CD4-positive, alpha-beta memory T cell (primary cell): ENCODE results near the gene MFRP. TPM values are rescaled to one million over a fixed set of nuclear protein-coding genes. Genes with fewer than 3 reads are reported as not detected.

ENCODE experiments used
- CTCF ChIA-PET: fragments of 350-600 bp; sonication (Branson Sonifier 250); formaldehyde crosslinking; loops from one replicate; lab custom pipeline; 2021; ENCODE audit warnings: inconsistent platforms; ENCODE audit not compliant: partially characterized antibody; lab: Charles Lee
- POLR2A ChIA-PET: fragments of 350-600 bp; sonication (Branson Sonifier 250); formaldehyde crosslinking; loops from one replicate; lab custom pipeline; 2021; ENCODE audit not compliant: partially characterized antibody; lab: Charles Lee
- DNase-seq, 5 donors: peaks; one replicate each; pipeline versions ENCODE4 v3.0.0 to v3.0.0-alpha.2; 2020 to 2022; ENCODE audit warnings: mixed read lengths in 1 of 5
- H3K27ac ChIP-seq: one replicate; pipeline ENCODE4 v1.7.0; 2013; ENCODE audit warnings: low read depth, low read length
- H3K27me3 ChIP-seq: 2 replicates; pipeline ENCODE4 v1.7.0; 2013; ENCODE audit warnings: mild to moderate bottlenecking, low read length, moderate library complexity; ENCODE audit not compliant: insufficient read depth
- H3K36me3 ChIP-seq: 2 replicates; pipeline ENCODE4 v1.7.0; 2013; ENCODE audit warnings: mild to moderate bottlenecking, low read length, moderate library complexity; ENCODE audit not compliant: insufficient read depth
- H3K4me1 ChIP-seq: 2 replicates; pipeline ENCODE4 v1.7.0; 2013; ENCODE audit warnings: mild to moderate bottlenecking, low read length, moderate library complexity; ENCODE audit not compliant: insufficient read depth
- H3K4me3 ChIP-seq, 2 donors: one replicate each; pipeline ENCODE4 v1.7.0; 2013; ENCODE audit warnings: low read length in 2 of 2, mild to moderate bottlenecking in 1 of 2
- H3K9me3 ChIP-seq, 2 donors: one replicate each; pipeline ENCODE4 v1.7.0; 2013; ENCODE audit warnings: low read length in 2 of 2, control low read depth in 1 of 2; ENCODE audit not compliant: control insufficient read depth in 1 of 2
- H3K27ac Mint-ChIP-seq, 7 donors: one replicate each; pipeline ENCODE4 v1.8.0; 2020 to 2021; ENCODE audit warnings: mixed read lengths in 7 of 7, mild to moderate bottlenecking in 6 of 7, inconsistent platforms in 3 of 7, moderate library complexity in 3 of 7
- H3K27me3 Mint-ChIP-seq, 2 donors: one replicate each; pipeline ENCODE4 v1.8.0; 2020 to 2021; ENCODE audit warnings: mixed read lengths in 2 of 2
- H3K36me3 Mint-ChIP-seq, 2 donors: one replicate each; pipeline ENCODE4 v1.8.0; 2020 to 2021; ENCODE audit warnings: mixed read lengths in 2 of 2, inconsistent platforms in 1 of 2, mild to moderate bottlenecking in 1 of 2
- H3K4me1 Mint-ChIP-seq, 4 donors: one replicate each; pipeline ENCODE4 v1.8.0; 2020 to 2021; ENCODE audit warnings: mixed read lengths in 4 of 4, mild to moderate bottlenecking in 1 of 4
- H3K4me3 Mint-ChIP-seq, 8 donors: one replicate each; pipeline ENCODE4 v1.8.0; 2020 to 2021; ENCODE audit warnings: mixed read lengths in 8 of 8, mild to moderate bottlenecking in 7 of 8, moderate library complexity in 6 of 8, inconsistent platforms in 3 of 8
- H3K9me3 Mint-ChIP-seq, 8 donors: one replicate each; pipeline ENCODE4 v1.8.0; 2020 to 2021; ENCODE audit warnings: mixed read lengths in 8 of 8, mild to moderate bottlenecking in 5 of 8, inconsistent platforms in 3 of 8, moderate library complexity in 1 of 8
- intact Hi-C: fragments of 100-400 bp; cut with micrococcal nuclease; formaldehyde crosslinking; loops from one replicate; pipeline ENCODE4 v1.15.1; 2023
- polyA plus RNA-seq, 2 donors: library from polyadenylated mRNA; unstranded; fragments of 300-500 nt; fragmentation: Illumina TruSeq; gene quantifications; one replicate each; pipeline ENCODE4 v1.2.3, GENCODE V29; 2021
- total RNA-seq, 2 experiments: library from RNA; stranded (reverse); gene quantifications; one replicate each; pipeline ENCODE4 v1.2.3, GENCODE V29; 2021

MFRP gene
- total and polyA plus RNA-seq, 4 experiments from 2014 or later, result not detected

GRCh38 chr11:119373059-119373920 lies 26.8 kb upstream of the MFRP start:
- Histone ChIP-seq H3K4me1 (peaks cover 24% of the 10 kb centered on the region), H3K27ac (no peak overlapping the region), H3K36me3 (no peaks in the 10 kb centered on the region), H3K9me3 (no peaks in the 10 kb centered on the region), H3K4me3 (no peak overlapping the region), H3K27me3 (peaks cover 4% of the 10 kb centered on the region)
- Mint-ChIP-seq H3K27me3 (peaks cover 0 to 12% of the 10 kb centered on the region in 2 donors), H3K4me1 (peaks cover 7 to 20% (median 13%) of the 10 kb centered on the region in 4 donors), H3K4me3 (no peak overlapping the region), H3K27ac (peak overlapping the region in 2 of 7 donors; percentile 29), H3K9me3 (no peaks in the 10 kb centered on the region), H3K36me3 (no peaks in the 10 kb centered on the region)
- intact Hi-C loops, result no loop called here
- no peak for DNase-seq
- POLR2A ChIA-PET, result no interaction called here
- CTCF ChIA-PET, result interaction anchor here (1.1 to 13.9 kb wide), 6 partner anchors 8 to 50 kb away, joined by 3 to 179 read pairs (median 6); partner anchors contain the start of gene USP2

DNA sequence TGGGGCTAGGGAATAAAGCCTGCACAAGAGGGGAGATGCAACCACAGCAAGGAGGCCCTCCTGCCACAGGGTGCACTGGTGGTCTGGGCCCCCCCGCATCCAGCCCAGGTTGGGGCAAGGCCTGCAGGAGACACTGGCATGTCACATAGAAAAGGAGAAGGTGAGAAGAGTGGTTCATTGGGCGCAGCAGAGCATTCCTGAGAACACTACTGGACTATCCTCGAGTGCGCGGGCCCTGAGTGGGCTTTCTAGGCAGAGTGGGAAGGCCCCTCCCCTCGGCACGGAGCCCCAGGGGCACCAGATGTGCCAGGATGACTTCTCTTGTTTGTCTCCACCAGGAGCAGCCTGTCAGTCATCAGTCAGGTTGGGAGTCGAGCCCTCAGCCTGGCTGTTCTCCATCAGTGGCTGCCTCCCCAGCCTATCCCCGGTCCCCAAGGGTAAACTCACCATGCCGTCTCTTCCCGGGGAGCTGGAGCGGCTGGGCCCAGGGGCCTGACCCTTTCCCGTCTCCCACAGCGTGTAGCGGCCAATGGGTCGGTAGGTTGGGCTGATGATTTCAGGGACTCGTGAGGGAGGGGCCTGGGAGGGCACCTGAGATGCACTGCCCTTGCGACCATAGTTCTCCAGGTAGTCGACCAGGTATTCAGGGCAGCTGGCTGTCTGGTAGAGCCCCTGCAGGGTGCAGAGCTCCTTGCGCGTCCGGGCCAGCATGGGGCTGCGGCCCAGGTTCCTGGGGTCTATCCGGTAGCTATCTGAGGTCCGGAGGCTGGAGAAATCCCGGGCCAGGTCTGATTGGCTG lies 26.0 kb upstream of the MFRP start:
- POLR2A ChIA-PET, result no interaction called here
- intact Hi-C loops, result no loop called here

DNA sequence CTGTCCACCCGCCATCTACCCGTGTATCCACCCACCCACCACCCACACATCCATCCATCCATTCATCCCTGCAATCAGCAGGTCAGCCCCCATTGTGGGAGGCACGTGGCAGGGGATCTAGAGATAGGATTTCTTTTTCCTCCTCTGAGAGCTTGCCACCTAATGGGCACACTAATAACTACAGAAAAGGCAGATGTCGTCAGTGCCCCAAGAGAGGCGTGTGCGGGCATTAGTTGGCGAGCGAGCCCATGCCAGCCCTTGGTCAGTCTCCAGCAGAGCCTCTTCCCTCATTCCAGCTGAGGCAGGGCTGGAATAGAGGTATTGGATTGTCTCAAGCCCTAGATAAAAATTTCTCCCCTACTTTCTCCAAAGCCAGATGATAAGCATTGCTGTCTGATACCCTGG lies 25.3 kb upstream of the MFRP start:
- Histone ChIP-seq H3K27ac (no peak overlapping the region), H3K36me3 (no peaks in the 10 kb centered on the region), H3K4me3 (no peak overlapping the region), H3K27me3 (peaks cover 7% of the 10 kb centered on the region), H3K9me3 (no peaks in the 10 kb centered on the region), H3K4me1 (peaks cover 24% of the 10 kb centered on the region)
- Mint-ChIP-seq H3K9me3 (no peaks in the 10 kb centered on the region), H3K36me3 (no peaks in the 10 kb centered on the region), H3K4me3 (no peak overlapping the region), H3K27me3 (peaks cover 10 to 23% of the 10 kb centered on the region in 2 donors), H3K4me1 (peaks cover 7 to 20% (median 13%) of the 10 kb centered on the region in 4 donors), H3K27ac (peak overlapping the region in 3 of 7 donors; percentile 23 to 63 (median 24))
- intact Hi-C loops, result no loop called here
- POLR2A ChIA-PET, result no interaction called here
- CTCF ChIA-PET, result interaction anchor here (1.6 to 2.0 kb wide), 3 partner anchors 9 to 33 kb away, joined by 4 to 17 read pairs (median 5); partner anchors contain the start of gene USP2
- DNase-seq, result no peak

More for the DNA sequence above, 26.0 kb upstream of the MFRP start:
- Mint-ChIP-seq H3K27me3 (peaks cover 4 to 17% of the 10 kb centered on the region in 2 donors), H3K36me3 (no peaks in the 10 kb centered on the region), H3K9me3 (no peaks in the 10 kb centered on the region), H3K4me3 (no peak overlapping the region), H3K27ac (no peak overlapping the region), H3K4me1 (peaks cover 7 to 20% (median 13%) of the 10 kb centered on the region in 4 donors)
- CTCF ChIA-PET, result interaction anchor here (1.4 to 13.9 kb wide), 5 partner anchors 9 to 49 kb away, joined by 4 to 179 read pairs (median 5); partner anchors contain the start of gene USP2
- no peaks in the 10 kb centered on the region for H3K9me3 ChIP-seq
- no peak for DNase-seq
- H3K4me3 ChIP-seq, result no peak overlapping the region
- peaks cover 24% of the 10 kb centered on the region for H3K4me1 ChIP-seq
- H3K36me3 ChIP-seq, result no peaks in the 10 kb centered on the region
- no peak overlapping the region for H3K27ac ChIP-seq
- peaks cover 7% of the 10 kb centered on the region for H3K27me3 ChIP-seq

GRCh38 chr11:119371067-119371601 lies 24.6 kb upstream of the MFRP start:
- POLR2A ChIA-PET, result no interaction called here
- no peak for DNase-seq
- Histone ChIP-seq H3K4me3 (no peak overlapping the region), H3K4me1 (peaks cover 24% of the 10 kb centered on the region), H3K27me3 (peaks cover 7% of the 10 kb centered on the region), H3K36me3 (no peaks in the 10 kb centered on the region), H3K27ac (no peak overlapping the region), H3K9me3 (no peaks in the 10 kb centered on the region)
- Mint-ChIP-seq H3K27ac (peak overlapping the region in 4 of 7 donors; percentile 31 to 81 (median 66)), H3K4me3 (no peak overlapping the region), H3K36me3 (no peaks in the 10 kb centered on the region), H3K4me1 (peaks cover 7 to 20% (median 13%) of the 10 kb centered on the region in 4 donors), H3K9me3 (no peaks in the 10 kb centered on the region), H3K27me3 (peaks cover 15 to 30% of the 10 kb centered on the region in 2 donors)
- CTCF ChIA-PET, result interaction anchor here (0.5 to 2.0 kb wide), 5 partner anchors 13 to 161 kb away, joined by 3 to 17 read pairs (median 5); no protein-coding TSS in a partner anchor
- intact Hi-C loops, result no loop called here

DNA sequence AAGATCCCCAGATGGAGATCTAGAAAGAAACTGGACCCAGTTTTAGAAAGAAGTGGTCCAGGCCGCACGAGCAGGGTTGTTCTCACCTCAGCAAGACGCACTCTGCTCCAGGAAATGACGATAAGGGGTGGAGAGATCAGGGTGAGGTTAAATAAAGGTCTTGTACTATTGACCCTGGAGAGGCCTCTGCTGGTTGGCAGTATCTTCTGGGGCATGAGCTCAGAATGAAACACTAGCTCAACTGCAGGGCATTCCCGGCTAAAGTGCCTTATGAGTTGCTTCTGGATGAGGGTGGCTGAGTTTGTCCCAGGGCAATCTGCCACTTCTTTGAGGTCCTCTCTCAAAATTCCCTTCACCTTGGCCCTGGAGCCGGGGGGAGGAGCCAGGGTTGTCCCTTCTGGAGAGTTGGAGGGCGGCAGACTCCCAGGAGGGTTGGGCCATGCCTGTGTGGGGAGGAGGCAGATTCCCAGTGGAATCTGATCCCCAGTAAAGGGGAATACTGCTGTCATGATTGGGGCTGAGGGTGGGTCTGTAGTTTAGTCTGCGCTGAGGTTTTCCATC lies 24.1 kb upstream of the MFRP start:
- Histone ChIP-seq H3K36me3 (no peaks in the 10 kb centered on the region), H3K4me1 (peaks cover 24% of the 10 kb centered on the region), H3K27me3 (peaks cover 7% of the 10 kb centered on the region), H3K27ac (no peak overlapping the region), H3K9me3 (no peaks in the 10 kb centered on the region), H3K4me3 (no peak overlapping the region)
- H3K4me1 Mint-ChIP-seq, result peaks cover 7 to 20% (median 13%) of the 10 kb centered on the region in 4 donors
- peak in 4 of 5 donors; percentile 28 to 63 (median 54) for DNase-seq
- H3K27ac Mint-ChIP-seq, result peak overlapping the region; percentile 25 to 80 (median 52)
- intact Hi-C loops, result no loop called here
- H3K4me3 Mint-ChIP-seq, result peak overlapping the region in 1 of 8 donors; percentile 45
- H3K27me3 Mint-ChIP-seq, result peaks cover 18 to 31% of the 10 kb centered on the region in 2 donors
- H3K36me3 Mint-ChIP-seq, result no peaks in the 10 kb centered on the region
- no peaks in the 10 kb centered on the region for H3K9me3 Mint-ChIP-seq
- ChIA-PET POLR2A (no interaction called here), CTCF (interaction anchor here (0.5 to 2.0 kb wide), 5 partner anchors 13 to 160 kb away, joined by 3 to 17 read pairs (median 5); no protein-coding TSS in a partner anchor)

- H3K36me3 Mint-ChIP-seq, result no peaks in the 10 kb centered on the region
- H3K4me3 Mint-ChIP-seq, result no peak overlapping the region
- no peaks in the 10 kb centered on the region for H3K9me3 Mint-ChIP-seq
- H3K4me3 ChIP-seq, result no peak overlapping the region
- H3K27ac Mint-ChIP-seq, result no peak overlapping the region
- ChIA-PET POLR2A (no interaction called here), CTCF (interaction anchor here (1.1 to 4.0 kb wide), 2 partner anchors 12 to 13 kb away, joined by 3 to 25 read pairs; partner anchors contain the start of gene USP2)
- peaks cover 20% of the 10 kb centered on the region for H3K27me3 ChIP-seq
- H3K27me3 Mint-ChIP-seq, result peaks cover 26 to 42% of the 10 kb centered on the region in 2 donors
- no peak overlapping the region for H3K27ac ChIP-seq
- H3K36me3 ChIP-seq, result no peaks in the 10 kb centered on the region
- no peaks in the 10 kb centered on the region for H3K9me3 ChIP-seq
- peaks cover 11 to 27% (median 18%) of the 10 kb centered on the region in 4 donors for H3K4me1 Mint-ChIP-seq
- H3K4me1 ChIP-seq, result peaks cover 28% of the 10 kb centered on the region
- intact Hi-C loops, result no loop called here
- no peak for DNase-seq
These were observed 22.8 kb upstream of the MFRP start for GRCh38 chr11:119369132-119369925.
